Transverse colon (tissue), 4 donors: ENCODE results near the gene NMRAL1. TPM values are rescaled to one million over a fixed set of nuclear protein-coding genes. Genes with fewer than 3 reads are reported as not detected.

Experiments used
- DNase-seq: peaks from one replicate; pipeline ENCODE4 v3.0.0-alpha.2; 2019
- H3K27ac ChIP-seq, 4 donors: fragments of 200-600 bp; sonication (generic); 2 replicates each; pipeline ENCODE4 v1.5.1; 2016 to 2018; ENCODE audit warnings: inconsistent platforms in 4 of 4
- H3K27me3 ChIP-seq: fragments of 200-600 bp; sonication (generic); 2 replicates; pipeline ENCODE4 v1.5.1; 2017; ENCODE audit warnings: inconsistent platforms
- H3K36me3 ChIP-seq, 4 donors: fragments of 200-600 bp; sonication (generic); 2 replicates each; pipeline ENCODE4 v1.5.1; 2017 to 2019; ENCODE audit warnings: inconsistent platforms in 4 of 4
- H3K4me1 ChIP-seq, 4 donors: fragments of 200-600 bp; sonication (generic); 2 replicates each; pipeline ENCODE4 v1.5.1; 2017 to 2020; ENCODE audit warnings: inconsistent platforms in 4 of 4
- H3K4me3 ChIP-seq, 4 donors: fragments of 200-600 bp; sonication (generic); 1 replicate in 1 of 4; 2 replicates in 3 of 4; pipeline versions ENCODE4 v1.5.1 to v1.6.1; 2017 to 2019; ENCODE audit warnings: inconsistent platforms in 4 of 4
- H3K9me3 ChIP-seq, 2 donors: fragments of 200-600 bp; sonication (generic); 2 replicates each; pipeline ENCODE4 v1.5.1; 2017 to 2019; ENCODE audit warnings: inconsistent platforms in 2 of 2
- EP300 ChIP-seq: sonication (generic); formaldehyde crosslinking; IDR thresholded peaks from one replicate; pipeline ENCODE4 v1.6.1; 2017; ENCODE audit warnings: antibody characterized with exemption, low read depth
- POLR2A ChIP-seq: fragments of 450-650 bp; IDR thresholded peaks from one replicate; pipeline ENCODE4 v1.6.1; 2016; ENCODE audit warnings: antibody characterized with exemption, mild to moderate bottlenecking, moderate library complexity
- POLR2AphosphoS5 ChIP-seq, 3 donors: sonication (generic); formaldehyde crosslinking; IDR thresholded peaks; one replicate each; pipeline ENCODE4 v1.6.1; 2016; ENCODE audit warnings: antibody characterized with exemption in 3 of 3
- WGBS, 2 donors: methylation state at CpG; one replicate each; pipeline ENCODE4 v1.1.5; 2018; ENCODE audit warnings: low coverage in 1 of 2; 5-methylcytosine and 5-hydroxymethylcytosine counted together
- in situ Hi-C, 4 donors: fragments of 200-750 bp; cut with MboI; loops; one replicate each; pipeline versions ENCODE4 v1.15.0 to v1.15.1; 2017; ENCODE audit warnings: low sequenced_read_pairs in 3 of 4, low pct_ligation_motif_present in 1 of 4, low pct_unique_long_range_greater_than_20kb in 1 of 4
- intact Hi-C: fragments of 100-400 bp; cut with DNase I; formaldehyde crosslinking; loops from one replicate; pipeline ENCODE4 v1.15.1; 2023; ENCODE audit warnings: low total_unique reads
- total RNA-seq, 4 donors: library from RNA; depleted of rRNA; stranded (reverse); fragments of >200 nt; gene quantifications; one replicate each; pipeline ENCODE4 v1.1.0, GENCODE V29; 2016
- TF ChIP-seq, protein P1 (sequence below), 5 experiments: fragments of 200-600 bp in 3 of 5; fragments of 450-650 bp in 2 of 5; sonication (generic) in 3 of 5; IDR thresholded peaks; 1 replicate in 2 of 5; 2 replicates in 3 of 5; pipeline ENCODE4 v1.5.1; 2016 to 2017; ENCODE audit warnings: antibody characterized with exemption in 5 of 5, inconsistent platforms in 3 of 5, mild to moderate bottlenecking in 2 of 5, moderate library complexity in 1 of 5

NMRAL1 gene
- total RNA-seq, 4 donors from 2014 or later = 46.0 to 75.9 (median 66.6) TPM

DNA sequence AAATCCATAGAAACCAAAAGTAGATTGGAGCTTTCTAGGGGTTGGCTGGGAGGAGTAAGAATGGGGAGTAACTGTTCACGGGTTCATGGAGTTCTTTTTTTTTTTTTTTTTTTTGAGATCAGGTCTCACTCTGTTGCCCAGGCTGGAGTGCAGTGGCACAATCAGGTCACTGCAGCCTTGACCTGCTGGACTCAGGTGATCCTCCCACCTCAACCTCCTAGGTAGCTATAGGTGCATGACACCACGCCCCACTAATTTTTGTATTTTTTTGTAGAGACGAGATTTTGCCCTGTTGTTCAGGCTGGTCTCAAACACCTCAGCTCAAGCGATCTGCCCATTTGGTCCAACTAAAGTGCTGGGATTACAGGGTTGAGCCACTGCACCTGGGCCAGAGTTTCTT lies 1.5 kb downstream of the NMRAL1 start:
- TF ChIP-seq POLR2AphosphoS5 (IDR thresholded peaks at IDR 0.05) = no peak
- no peak for TF ChIP-seq EP300
- no peak for TF ChIP-seq POLR2A
- TF ChIP-seq, protein P1, sequence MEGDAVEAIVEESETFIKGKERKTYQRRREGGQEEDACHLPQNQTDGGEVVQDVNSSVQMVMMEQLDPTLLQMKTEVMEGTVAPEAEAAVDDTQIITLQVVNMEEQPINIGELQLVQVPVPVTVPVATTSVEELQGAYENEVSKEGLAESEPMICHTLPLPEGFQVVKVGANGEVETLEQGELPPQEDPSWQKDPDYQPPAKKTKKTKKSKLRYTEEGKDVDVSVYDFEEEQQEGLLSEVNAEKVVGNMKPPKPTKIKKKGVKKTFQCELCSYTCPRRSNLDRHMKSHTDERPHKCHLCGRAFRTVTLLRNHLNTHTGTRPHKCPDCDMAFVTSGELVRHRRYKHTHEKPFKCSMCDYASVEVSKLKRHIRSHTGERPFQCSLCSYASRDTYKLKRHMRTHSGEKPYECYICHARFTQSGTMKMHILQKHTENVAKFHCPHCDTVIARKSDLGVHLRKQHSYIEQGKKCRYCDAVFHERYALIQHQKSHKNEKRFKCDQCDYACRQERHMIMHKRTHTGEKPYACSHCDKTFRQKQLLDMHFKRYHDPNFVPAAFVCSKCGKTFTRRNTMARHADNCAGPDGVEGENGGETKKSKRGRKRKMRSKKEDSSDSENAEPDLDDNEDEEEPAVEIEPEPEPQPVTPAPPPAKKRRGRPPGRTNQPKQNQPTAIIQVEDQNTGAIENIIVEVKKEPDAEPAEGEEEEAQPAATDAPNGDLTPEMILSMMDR (IDR thresholded peaks at IDR 0.05) = no peak
- Histone ChIP-seq H3K4me3 (no peak overlapping the region), H3K27ac (no peak overlapping the region), H3K36me3 (peaks cover 0 to 6% (median 0%) of the 10 kb centered on the region in 4 donors), H3K4me1 (peaks cover 0 to 29% (median 20%) of the 10 kb centered on the region in 4 donors), H3K27me3 (no peaks in the 10 kb centered on the region), H3K9me3 (no peaks in the 10 kb centered on the region)
- intact Hi-C loops (no loop called here), in situ Hi-C loops (no loop called here)
- 67 to 75% methylated on average over 3 to 4 of the region's 4 CpGs for WGBS, 2 donors
- no peak for DNase-seq

GRCh38 chr16:4471869-4472268 lies 2.6 kb downstream of the NMRAL1 start:
- WGBS, 2 donors = 93 to 96% methylated on average over 3 to 5 of the region's 5 CpGs
- intact Hi-C loops = no loop called here
- Histone ChIP-seq H3K27ac (no peak overlapping the region), H3K36me3 (peaks cover 0 to 6% (median 0%) of the 10 kb centered on the region in 4 donors), H3K27me3 (no peaks in the 10 kb centered on the region), H3K4me3 (no peak overlapping the region), H3K4me1 (peaks cover 0 to 25% (median 18%) of the 10 kb centered on the region in 4 donors), H3K9me3 (no peaks in the 10 kb centered on the region)
- in situ Hi-C loops = no loop called here
- TF ChIP-seq POLR2A = no peak
- TF ChIP-seq EP300 = no peak
- TF ChIP-seq, protein P1 (IDR thresholded peaks at IDR 0.05) = no peak
- TF ChIP-seq POLR2AphosphoS5 (IDR thresholded peaks at IDR 0.05) = no peak
- no peak for DNase-seq

GRCh38 chr16:4468972-4469371 lies 5.5 kb downstream of the NMRAL1 start:
- no peak overlapping the region for H3K4me3 ChIP-seq
- peaks cover 0 to 11% (median 8%) of the 10 kb centered on the region in 4 donors for H3K4me1 ChIP-seq
- no peaks in the 10 kb centered on the region for H3K9me3 ChIP-seq
- H3K27me3 ChIP-seq = no peaks in the 10 kb centered on the region
- intact Hi-C loops (no loop called here), in situ Hi-C loops (no loop called here)
- peaks cover 0 to 14% (median 2%) of the 10 kb centered on the region in 4 donors for H3K36me3 ChIP-seq
- no peak for DNase-seq
- H3K27ac ChIP-seq = no peak overlapping the region
- 89 to 90% methylated on average over 2 to 10 of the region's 10 CpGs for WGBS, 2 donors
- TF ChIP-seq POLR2AphosphoS5 (IDR thresholded peaks at IDR 0.05) = no peak

DNA sequence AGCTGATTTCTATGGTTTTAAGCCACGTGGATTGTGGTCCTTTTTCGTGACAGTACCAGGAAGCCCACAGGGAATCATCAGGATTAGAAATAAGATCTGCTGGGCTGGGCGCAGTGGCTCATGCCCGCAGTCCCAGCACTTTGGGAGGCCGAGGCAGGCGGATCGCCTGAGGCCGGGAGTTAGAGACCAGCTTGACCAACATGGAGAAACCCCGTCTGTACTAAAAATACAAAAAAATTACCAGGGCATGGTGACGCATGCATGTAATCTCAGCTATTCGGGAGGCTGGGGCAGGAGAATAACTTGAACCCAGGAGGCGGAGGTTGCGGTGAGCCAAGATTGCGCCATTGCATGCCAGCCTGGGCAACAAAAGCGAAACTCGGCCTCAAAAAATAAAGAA lies 6.5 kb downstream of the NMRAL1 start:
- WGBS, 2 donors = 92 to 98% methylated on average over 6 to 16 of the region's 16 CpGs
- peaks cover 0 to 18% (median 2%) of the 10 kb centered on the region in 4 donors for H3K36me3 ChIP-seq
- H3K9me3 ChIP-seq = no peaks in the 10 kb centered on the region
- no peak overlapping the region for H3K27ac ChIP-seq
- intact Hi-C loops = no loop called here
- TF ChIP-seq POLR2AphosphoS5 (IDR thresholded peaks at IDR 0.05) (no peak), POLR2A (no peak), EP300 (no peak)
- TF ChIP-seq, protein P1 (IDR thresholded peaks at IDR 0.05) = no peak
- H3K4me1 ChIP-seq = peaks cover 0 to under 1% (median 0%) of the 10 kb centered on the region in 4 donors
- H3K4me3 ChIP-seq = no peak overlapping the region
- no peak for DNase-seq
- no peaks in the 10 kb centered on the region for H3K27me3 ChIP-seq
- in situ Hi-C loops = no loop called here
